Sigmoid colon (tissue), 7 donors: ENCODE results near the gene EID3. TPM values are rescaled to one million over a fixed set of nuclear protein-coding genes. Genes with fewer than 3 reads are reported as not detected.

Source experiments
- DNase-seq: peaks from one replicate; pipeline ENCODE4 v3.0.0-alpha.2; 2019
- H3K27ac ChIP-seq, 4 donors: fragments of 200-600 bp; sonication (generic); one replicate each; pipeline ENCODE4 v1.5.1; 2016 to 2019; ENCODE audit warnings: mild to moderate bottlenecking in 1 of 4
- H3K27me3 ChIP-seq, 3 donors: fragments of 200-600 bp; sonication (generic); one replicate each; pipeline ENCODE4 v1.5.1; 2019; ENCODE audit warnings: mild to moderate bottlenecking in 1 of 3
- H3K36me3 ChIP-seq, 4 donors: fragments of 200-600 bp; sonication (generic); one replicate each; pipeline ENCODE4 v1.5.1; 2016 to 2019
- H3K4me1 ChIP-seq, 4 donors: fragments of 200-600 bp; sonication (generic); one replicate each; pipeline ENCODE4 v1.5.1; 2017 to 2019
- H3K4me3 ChIP-seq, 4 donors: fragments of 200-600 bp; sonication (generic); one replicate each; pipeline ENCODE4 v1.5.1; 2017 to 2019; ENCODE audit warnings: mild to moderate bottlenecking in 2 of 4, moderate library complexity in 1 of 4
- H3K9me3 ChIP-seq, 4 donors: fragments of 200-600 bp in 3 of 4; sonication (generic) in 3 of 4; one replicate each; pipeline versions ENCODE4 v1.5.1 to v1.6.1; 2013 to 2019
- CTCF ChIP-seq, 4 experiments: fragments of 450-650 bp in 3 of 4; fragments of 200-600 bp in 1 of 4; IDR thresholded peaks; one replicate each; pipeline ENCODE4 v1.5.1; 2016 to 2019; ENCODE audit warnings: antibody characterized with exemption in 4 of 4, mild to moderate bottlenecking in 3 of 4, moderate library complexity in 2 of 4
- EP300 ChIP-seq, 4 donors: sonication (generic); formaldehyde crosslinking; IDR thresholded peaks; one replicate each; pipeline ENCODE4 v1.6.1; 2017; ENCODE audit warnings: antibody characterized with exemption in 4 of 4
- POLR2A ChIP-seq, 2 donors: fragments of 450-650 bp; IDR thresholded peaks; one replicate each; pipeline ENCODE4 v1.6.1; 2016; ENCODE audit warnings: antibody characterized with exemption in 2 of 2, mild to moderate bottlenecking in 2 of 2, moderate library complexity in 2 of 2
- POLR2AphosphoS5 ChIP-seq, 4 donors: sonication (generic); formaldehyde crosslinking; IDR thresholded peaks; one replicate each; pipeline ENCODE4 v1.6.1; 2017; ENCODE audit warnings: antibody characterized with exemption in 4 of 4
- WGBS, 2 donors: extraction: QIAGEN DNeasy Blood & Tissue Kit; methylation state at CpG; one replicate each; pipeline ENCODE4 v1.1.7; 2013; 5-methylcytosine and 5-hydroxymethylcytosine counted together
- intact Hi-C: fragments of 100-400 bp; cut with DNase I; formaldehyde crosslinking; loops from one replicate; pipeline ENCODE4 v1.15.1; 2023
- polyA plus RNA-seq, 3 donors: library from polyadenylated mRNA; stranded (reverse); fragments of 200-250 nt; gene quantifications; one replicate each; pipeline ENCODE4 v1.2.3, GENCODE V29; 2013
- total RNA-seq, 4 donors: library from RNA; depleted of rRNA; stranded (reverse); fragments of >200 nt; gene quantifications; one replicate each; pipeline ENCODE4 v1.1.0, GENCODE V29; 2016
- donor health status: healthy with polysubstance abuse.
- donor health status: Bipolar disorder and iron deficiency.
- donor health status: healthy.

The EID3 gene
- total and polyA plus RNA-seq, 7 donors = 0.46 to 21.9 (median 4.6) TPM

- intact Hi-C loops = no loop called here
- no peak for TF ChIP-seq POLR2AphosphoS5 (IDR thresholded peaks at IDR 0.05)
- TF ChIP-seq CTCF (IDR thresholded peaks at IDR 0.05) = no peak
- H3K9me3 ChIP-seq = no peaks in the 10 kb centered on the region
- H3K4me1 ChIP-seq = peaks cover 0 to 9% (median 0%) of the 10 kb centered on the region in 4 donors
- no peak overlapping the region for H3K27ac ChIP-seq
- no peak overlapping the region for H3K4me3 ChIP-seq
- 98 to 99% methylated on average over 4 of the region's 4 CpGs for WGBS, 2 donors
- no peaks in the 10 kb centered on the region for H3K27me3 ChIP-seq
- no peak for DNase-seq
- H3K36me3 ChIP-seq = peaks cover 10 to 86% (median 35%) of the 10 kb centered on the region in 4 donors
Observed at GRCh38 chr12:104351057-104351983, 47.8 kb downstream of the EID3 start.

GRCh38 chr12:104352106-104352713 lies 48.7 kb downstream of the EID3 start:
- no peak overlapping the region for H3K27ac ChIP-seq
- 96% methylated on average over 3 of the region's 3 CpGs for WGBS, 2 donors
- H3K9me3 ChIP-seq = no peaks in the 10 kb centered on the region
- peaks cover 10 to 77% (median 35%) of the 10 kb centered on the region in 4 donors for H3K36me3 ChIP-seq
- no peaks in the 10 kb centered on the region for H3K27me3 ChIP-seq
- no peak for DNase-seq
- intact Hi-C loops = no loop called here
- TF ChIP-seq POLR2AphosphoS5 (IDR thresholded peaks at IDR 0.05) (no peak), EP300 (IDR thresholded peaks at IDR 0.05) (no peak), POLR2A (IDR thresholded peaks at IDR 0.05) (no peak), CTCF (IDR thresholded peaks at IDR 0.05) (no peak)
- peaks cover 0 to 9% (median 0%) of the 10 kb centered on the region in 4 donors for H3K4me1 ChIP-seq
- no peak overlapping the region for H3K4me3 ChIP-seq

- intact Hi-C loops = no loop called here
- no peak for DNase-seq
- Histone ChIP-seq H3K27ac (no peak overlapping the region), H3K4me3 (no peak overlapping the region), H3K4me1 (peaks cover 0 to 9% (median 0%) of the 10 kb centered on the region in 4 donors), H3K36me3 (peaks cover 7 to 66% (median 28%) of the 10 kb centered on the region in 4 donors), H3K27me3 (no peaks in the 10 kb centered on the region), H3K9me3 (no peaks in the 10 kb centered on the region)
- 90 to 93% methylated on average over 17 of the region's 17 CpGs for WGBS, 2 donors
- no peak for TF ChIP-seq CTCF (IDR thresholded peaks at IDR 0.05)
- TF ChIP-seq POLR2AphosphoS5 (IDR thresholded peaks at IDR 0.05) = no peak
- TF ChIP-seq POLR2A (IDR thresholded peaks at IDR 0.05) = no peak
- TF ChIP-seq EP300 (IDR thresholded peaks at IDR 0.05) = no peak
Observed at GRCh38 chr12:104353012-104353981, 49.8 kb downstream of the EID3 start.

GRCh38 chr12:104354167-104354867 lies 50.8 kb downstream of the EID3 start:
- TF ChIP-seq CTCF (IDR thresholded peaks at IDR 0.05) (no peak), POLR2A (IDR thresholded peaks at IDR 0.05) (no peak), POLR2AphosphoS5 (IDR thresholded peaks at IDR 0.05) (no peak), EP300 (IDR thresholded peaks at IDR 0.05) (no peak)
- intact Hi-C loops = no loop called here
- 80 to 89% methylated on average over 6 of the region's 6 CpGs for WGBS, 2 donors

More at GRCh38 chr12:104354167-104354867, 50.8 kb downstream of the EID3 start:
- DNase-seq = no peak
- Histone ChIP-seq H3K4me3 (no peak overlapping the region), H3K9me3 (no peaks in the 10 kb centered on the region), H3K27ac (no peak overlapping the region), H3K27me3 (no peaks in the 10 kb centered on the region), H3K36me3 (peaks cover 0 to 56% (median 18%) of the 10 kb centered on the region in 4 donors), H3K4me1 (peaks cover 0 to 9% (median 2%) of the 10 kb centered on the region in 4 donors)
